CD14-positive monocyte (primary cell): ENCODE results near the gene PRODH2. TPM values are rescaled to one million over a fixed set of nuclear protein-coding genes. Genes with fewer than 3 reads are reported as not detected.

Experiments
- DNase-seq, 3 donors: peaks; one replicate each; pipeline ENCODE4 v3.0.0-alpha.2; 2011 to 2022
- H2AFZ ChIP-seq: 2 replicates; pipeline ENCODE4 v1.6.0; 2012; ENCODE audit warnings: mild to moderate bottlenecking, low read depth, low read length, inconsistent platforms; ENCODE audit not compliant: insufficient read depth, poor library complexity, severe bottlenecking
- H3K27ac ChIP-seq, 2 donors: 1 replicate in 1 of 2; 2 replicates in 1 of 2; pipeline ENCODE4 v1.5.1; 2012 to 2013; ENCODE audit warnings: low read length in 2 of 2, control low read depth in 1 of 2, inconsistent platforms in 1 of 2, low read depth in 1 of 2, mild to moderate bottlenecking in 1 of 2
- H3K27me3 ChIP-seq, 2 donors: one replicate each; pipeline versions ENCODE4 v1.6.0 to v1.6.1; 2011 to 2013; ENCODE audit warnings: low read length in 2 of 2; ENCODE audit not compliant: control insufficient read depth in 2 of 2, insufficient read depth in 2 of 2
- H3K36me3 ChIP-seq, 2 donors: replicated peaks in 1 of 2; 1 replicate in 1 of 2; 2 replicates in 1 of 2; pipeline versions ENCODE4 v1.5.1 to v1.6.1; 2012 to 2013; ENCODE audit warnings: low read length in 2 of 2, control low read depth in 1 of 2, inconsistent platforms in 1 of 2, mild to moderate bottlenecking in 1 of 2; ENCODE audit not compliant: insufficient read depth in 2 of 2, control insufficient read depth in 1 of 2
- H3K4me1 ChIP-seq, 2 donors: 1 replicate in 1 of 2; 2 replicates in 1 of 2; pipeline versions ENCODE4 v1.5.1 to v1.6.1; 2012 to 2013; ENCODE audit warnings: low read length in 2 of 2, control low read depth in 1 of 2, inconsistent platforms in 1 of 2, mild to moderate bottlenecking in 1 of 2, moderate library complexity in 1 of 2; ENCODE audit not compliant: insufficient read depth in 2 of 2, control insufficient read depth in 1 of 2
- H3K4me2 ChIP-seq: replicated peaks from 2 replicates; pipeline ENCODE3; 2012; ENCODE audit warnings: low read length, moderate library complexity, mild to moderate bottlenecking; ENCODE audit not compliant: poor library complexity, severe bottlenecking; ENCODE audit errors: extremely low read depth
- H3K4me3 ChIP-seq, 3 experiments: fragments of 200-600 bp in 1 of 3; sonication (generic) in 1 of 3; replicated peaks in 1 of 3; 1 replicate in 2 of 3; 2 replicates in 1 of 3; pipeline ENCODE4 v1.5.1; 2011 to 2013; ENCODE audit warnings: low read length in 3 of 3, mild to moderate bottlenecking in 3 of 3, control low read depth in 2 of 3, low read depth in 2 of 3, inconsistent platforms in 1 of 3, moderate library complexity in 1 of 3
- H3K79me2 ChIP-seq: 2 replicates; pipeline ENCODE4 v1.6.0; 2012; ENCODE audit warnings: mild to moderate bottlenecking, control low read depth, inconsistent platforms, low read length, moderate library complexity; ENCODE audit not compliant: insufficient read depth
- H3K9ac ChIP-seq: 2 replicates; pipeline ENCODE4 v1.6.0; 2017; ENCODE audit warnings: low read length, mild to moderate bottlenecking; ENCODE audit not compliant: insufficient read depth, poor library complexity, severe bottlenecking
- H3K9me3 ChIP-seq, 2 donors: replicated peaks in 1 of 2; 1 replicate in 1 of 2; 2 replicates in 1 of 2; pipeline versions ENCODE4 v1.5.1 to v1.6.1; 2012 to 2013; ENCODE audit warnings: low read length in 2 of 2, control low read depth in 1 of 2; ENCODE audit not compliant: control insufficient read depth in 1 of 2, insufficient read depth in 1 of 2
- H4K20me1 ChIP-seq: 2 replicates; pipeline ENCODE4 v1.6.0; 2012; ENCODE audit warnings: mild to moderate bottlenecking, low read length, control low read depth, moderate library complexity; ENCODE audit not compliant: insufficient read depth
- H3K27ac Mint-ChIP-seq, 7 donors: one replicate each; pipeline ENCODE4 v1.8.0; 2020; ENCODE audit warnings: mild to moderate bottlenecking in 7 of 7, mixed read lengths in 7 of 7, moderate library complexity in 6 of 7, inconsistent platforms in 2 of 7
- H3K27me3 Mint-ChIP-seq, 3 donors: one replicate each; pipeline ENCODE4 v1.8.0; 2021 to 2022; ENCODE audit warnings: low read depth in 3 of 3, mild to moderate bottlenecking in 3 of 3, mixed read lengths in 3 of 3, moderate library complexity in 3 of 3, inconsistent platforms in 1 of 3
- H3K36me3 Mint-ChIP-seq, 2 donors: one replicate each; pipeline ENCODE4 v1.8.0; 2020; ENCODE audit warnings: mixed read lengths in 2 of 2, inconsistent platforms in 1 of 2, mild to moderate bottlenecking in 1 of 2
- H3K4me1 Mint-ChIP-seq: one replicate; pipeline ENCODE4 v1.8.0; 2020; ENCODE audit warnings: mild to moderate bottlenecking, mixed read lengths
- H3K4me3 Mint-ChIP-seq, 2 donors: one replicate each; pipeline ENCODE4 v1.8.0; 2020; ENCODE audit warnings: mild to moderate bottlenecking in 2 of 2, mixed read lengths in 2 of 2, moderate library complexity in 1 of 2
- H3K9me3 Mint-ChIP-seq, 7 donors: one replicate each; pipeline ENCODE4 v1.8.0; 2020 to 2022; ENCODE audit warnings: mixed read lengths in 7 of 7, mild to moderate bottlenecking in 6 of 7, moderate library complexity in 6 of 7, inconsistent platforms in 2 of 7
- WGBS: methylation state at CpG from one replicate; pipeline ENCODE4 v1.1.5; 2013; ENCODE audit warnings: missing lambda C conversion rate; ENCODE audit not compliant: insufficient coverage; 5-methylcytosine and 5-hydroxymethylcytosine counted together
- intact Hi-C, 2 donors: fragments of 100-400 bp; cut with micrococcal nuclease; formaldehyde crosslinking; loops; one replicate each; pipeline versions ENCODE4 v1.15.0 to v1.15.1; 2023
- polyA plus RNA-seq, 3 donors: library from polyadenylated mRNA; depleted of rRNA in 1 of 3; unstranded in 2 of 3; stranded (reverse) in 1 of 3; fragments of 300-500 nt in 2 of 3; fragments of >200 nt in 1 of 3; fragmentation: Illumina TruSeq in 2 of 3; gene quantifications; 1 replicate in 2 of 3; 2 replicates in 1 of 3; pipeline ENCODE4 v1.2.3, GENCODE V29; 2012 to 2021
- TF ChIP-seq, protein P1 (sequence below): fragments of 200-600 bp; IDR thresholded peaks from one replicate; pipeline ENCODE4 v1.8.0; 2022; ENCODE audit warnings: antibody characterized with exemption, mild to moderate bottlenecking

Gene PRODH2
- polyA plus RNA-seq, 3 donors, result not detected

DNA sequence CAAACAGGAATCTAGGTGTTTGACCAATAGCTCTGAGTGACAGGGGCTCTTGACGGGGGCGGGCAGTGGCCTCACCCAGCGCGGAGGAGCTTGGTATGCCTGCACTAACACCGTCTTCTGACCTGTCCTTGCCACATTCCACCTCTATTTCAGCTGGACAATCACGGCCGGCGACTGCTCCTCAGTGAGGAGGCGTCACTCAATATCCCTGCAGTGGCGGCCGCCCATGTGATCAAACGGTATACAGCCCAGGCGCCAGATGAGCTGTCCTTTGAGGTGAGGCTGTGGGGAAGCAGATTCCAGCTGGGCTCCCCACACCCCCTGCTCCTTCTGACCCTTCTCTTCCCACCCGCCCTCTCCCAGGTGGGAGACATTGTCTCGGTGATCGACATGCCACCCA, 32.6 kb downstream of the PRODH2 start:
- Histone ChIP-seq H3K4me3 (no peak overlapping the region), H3K9ac (no peak overlapping the region), H4K20me1 (no peaks in the 10 kb centered on the region), H3K36me3 (peaks cover 26 to 40% of the 10 kb centered on the region in 2 donors), H3K4me1 (peaks cover 8 to 13% of the 10 kb centered on the region in 2 donors), H3K4me2 (no peak overlapping the region), H3K9me3 (no peaks in the 10 kb centered on the region), H3K27ac (no peak overlapping the region), H3K79me2 (peaks cover 20% of the 10 kb centered on the region), H2AFZ (no peak overlapping the region), H3K27me3 (no peaks in the 10 kb centered on the region)
- TF ChIP-seq, protein P1, sequence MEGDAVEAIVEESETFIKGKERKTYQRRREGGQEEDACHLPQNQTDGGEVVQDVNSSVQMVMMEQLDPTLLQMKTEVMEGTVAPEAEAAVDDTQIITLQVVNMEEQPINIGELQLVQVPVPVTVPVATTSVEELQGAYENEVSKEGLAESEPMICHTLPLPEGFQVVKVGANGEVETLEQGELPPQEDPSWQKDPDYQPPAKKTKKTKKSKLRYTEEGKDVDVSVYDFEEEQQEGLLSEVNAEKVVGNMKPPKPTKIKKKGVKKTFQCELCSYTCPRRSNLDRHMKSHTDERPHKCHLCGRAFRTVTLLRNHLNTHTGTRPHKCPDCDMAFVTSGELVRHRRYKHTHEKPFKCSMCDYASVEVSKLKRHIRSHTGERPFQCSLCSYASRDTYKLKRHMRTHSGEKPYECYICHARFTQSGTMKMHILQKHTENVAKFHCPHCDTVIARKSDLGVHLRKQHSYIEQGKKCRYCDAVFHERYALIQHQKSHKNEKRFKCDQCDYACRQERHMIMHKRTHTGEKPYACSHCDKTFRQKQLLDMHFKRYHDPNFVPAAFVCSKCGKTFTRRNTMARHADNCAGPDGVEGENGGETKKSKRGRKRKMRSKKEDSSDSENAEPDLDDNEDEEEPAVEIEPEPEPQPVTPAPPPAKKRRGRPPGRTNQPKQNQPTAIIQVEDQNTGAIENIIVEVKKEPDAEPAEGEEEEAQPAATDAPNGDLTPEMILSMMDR, result no peak
- H3K4me1 Mint-ChIP-seq, result peaks cover 15% of the 10 kb centered on the region
- peaks cover 0 to 3% (median 0%) of the 10 kb centered on the region in 3 donors for H3K27me3 Mint-ChIP-seq
- no peak overlapping the region for H3K27ac Mint-ChIP-seq
- WGBS, result 100% methylated on average over 4 of the region's 16 CpGs
- intact Hi-C loops, result no loop called here
- H3K4me3 Mint-ChIP-seq, result no peak overlapping the region
- no peaks in the 10 kb centered on the region for H3K9me3 Mint-ChIP-seq
- peaks cover 31 to 55% of the 10 kb centered on the region in 2 donors for H3K36me3 Mint-ChIP-seq
- DNase-seq, result no peak

DNA sequence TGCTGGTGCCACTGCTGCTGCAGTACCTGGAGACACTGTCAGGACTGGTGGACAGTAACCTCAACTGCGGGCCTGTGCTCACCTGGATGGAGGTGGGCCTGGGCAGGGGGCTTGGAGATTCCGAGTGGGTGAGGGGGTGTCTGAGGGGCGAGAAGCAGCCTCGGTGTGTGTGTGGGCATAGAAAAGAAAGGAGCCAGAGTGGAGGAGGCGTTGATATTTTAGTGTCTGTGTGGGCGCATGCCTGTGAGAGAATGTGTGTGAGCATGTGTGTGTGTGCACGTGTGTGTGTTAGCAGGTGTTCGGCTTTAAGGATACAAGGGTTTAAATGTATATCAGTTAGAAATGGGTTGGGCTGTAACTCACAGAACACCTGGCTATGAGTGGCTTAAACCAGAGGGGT, 33.6 kb downstream of the PRODH2 start:
- H3K27ac Mint-ChIP-seq, result no peak overlapping the region
- intact Hi-C loops, result loop anchor here in 1 of 2 donors (5.0 to 10.0 kb wide), 3 partner anchors 37 to 276 kb away; partner anchors contain the start of genes IGFLR1, THAP8 and WDR62

More for the DNA sequence above, 33.6 kb downstream of the PRODH2 start:
- H3K4me3 Mint-ChIP-seq, result no peak overlapping the region
- H3K36me3 Mint-ChIP-seq, result peaks cover 31 to 53% of the 10 kb centered on the region in 2 donors
- Histone ChIP-seq H3K4me3 (no peak overlapping the region), H3K4me1 (peaks cover 14 to 19% of the 10 kb centered on the region in 2 donors), H3K79me2 (peaks cover 20% of the 10 kb centered on the region), H4K20me1 (no peaks in the 10 kb centered on the region), H3K27ac (no peak overlapping the region), H3K4me2 (no peak overlapping the region), H3K36me3 (peaks cover 26 to 40% of the 10 kb centered on the region in 2 donors), H3K9me3 (no peaks in the 10 kb centered on the region), H3K27me3 (no peaks in the 10 kb centered on the region), H2AFZ (no peak overlapping the region), H3K9ac (no peak overlapping the region)
- H3K4me1 Mint-ChIP-seq, result peaks cover 23% of the 10 kb centered on the region
- H3K27me3 Mint-ChIP-seq, result peaks cover 0 to 5% (median 3%) of the 10 kb centered on the region in 3 donors
- TF ChIP-seq, protein P1, result no peak
- no peaks in the 10 kb centered on the region for H3K9me3 Mint-ChIP-seq
- WGBS, result 98% methylated on average over 8 of the region's 8 CpGs
- no peak for DNase-seq
